SK-N-SH (cell line): Measurements from ENCODE around the gene ZBTB7A. TPM values are rescaled to one million over a fixed set of nuclear protein-coding genes. Genes with fewer than 3 reads are reported as not detected.
A peak's percentile ranks its signal among the peaks of the same experiment; 100 is the strongest.

ENCODE experiments used
- CTCF ChIA-PET: fragments of 300-600, 350-600 bp; formaldehyde crosslinking; extraction: SDS; loops from one replicate; lab custom pipeline; 2021; lab: Yijun Ruan, JAX
- POLR2A ChIA-PET: fragments of 350-600 bp; sonication (Branson Sonifier 250); formaldehyde crosslinking; extraction: SDS; loops from one replicate; lab custom pipeline; 2020; ENCODE audit warnings: antibody characterized with exemption, inconsistent platforms; lab: Yijun Ruan, JAX
- DNase-seq: peaks from one replicate; pipeline ENCODE4 v3.0.0; 2012
- H2AFZ ChIP-seq: fragments of 200-600 bp; sonication (generic); 2 replicates; pipeline ENCODE4 v1.8.1; 2016; ENCODE audit warnings: antibody characterized with exemption, mild to moderate bottlenecking, low read depth
- H3F3A ChIP-seq: fragments of 200-600 bp; sonication (generic); replicated peaks from 2 replicates; pipeline ENCODE3; 2016; ENCODE audit warnings: antibody characterized with exemption, mild to moderate bottlenecking; ENCODE audit not compliant: insufficient read depth
- H3K27ac ChIP-seq, 2 experiments: fragments of 200-500 bp in 1 of 2; fragments of 200-600 bp in 1 of 2; sonication (Bioruptor generic) in 1 of 2; sonication (generic), shearing (Covaris generic) in 1 of 2; 2 replicates each; pipeline versions ENCODE4 v1.5.1 to v1.6.1; 2014 to 2016; ENCODE audit warnings: low read depth in 2 of 2, inconsistent platforms in 1 of 2, low read length in 1 of 2, mild to moderate bottlenecking in 1 of 2, mixed read lengths in 1 of 2
- H3K27me3 ChIP-seq: fragments of 200-600 bp; sonication (generic), shearing (Covaris generic); 2 replicates; pipeline ENCODE4 v1.6.1; 2016; ENCODE audit warnings: mixed run types; ENCODE audit not compliant: insufficient read depth
- H3K36me3 ChIP-seq, 2 experiments: fragments of 200-500 bp in 1 of 2; fragments of 200-600 bp in 1 of 2; sonication (Bioruptor generic) in 1 of 2; sonication (generic) in 1 of 2; replicated peaks in 1 of 2; 2 replicates each; pipeline versions ENCODE3 to v1.5.1; 2014 to 2016; ENCODE audit warnings: low read length in 1 of 2, mild to moderate bottlenecking in 1 of 2; ENCODE audit not compliant: insufficient read depth in 2 of 2, control insufficient read depth in 1 of 2
- H3K4me1 ChIP-seq, 2 experiments: fragments of 200-500 bp in 1 of 2; fragments of 200-600 bp in 1 of 2; sonication (Bioruptor generic) in 1 of 2; sonication (generic), shearing (Covaris generic) in 1 of 2; 2 replicates each; pipeline versions ENCODE4 v1.5.1 to v1.6.1; 2014 to 2016; ENCODE audit warnings: low read depth in 1 of 2, low read length in 1 of 2, mixed run types in 1 of 2; ENCODE audit not compliant: insufficient read depth in 2 of 2, control insufficient read depth in 1 of 2
- H3K4me2 ChIP-seq: fragments of 200-600 bp; sonication (generic), shearing (Covaris generic); 2 replicates; pipeline ENCODE4 v1.6.1; 2017; ENCODE audit warnings: mixed run types
- H3K4me3 ChIP-seq, 2 experiments: fragments of 200-500 bp in 1 of 2; fragments of 200-600 bp in 1 of 2; sonication (Bioruptor generic) in 1 of 2; sonication (generic), shearing (Covaris generic) in 1 of 2; 2 replicates each; pipeline versions ENCODE4 v1.5.1 to v1.8.1; 2014 to 2016; ENCODE audit warnings: low read depth in 2 of 2, inconsistent platforms in 1 of 2, low read length in 1 of 2, mild to moderate bottlenecking in 1 of 2, mixed read lengths in 1 of 2, moderate library complexity in 1 of 2
- H3K79me2 ChIP-seq: fragments of 200-600 bp; sonication (generic); 2 replicates; pipeline ENCODE4 v1.8.1; 2017; ENCODE audit warnings: mild to moderate bottlenecking; ENCODE audit not compliant: insufficient read depth
- H3K9ac ChIP-seq: fragments of 200-600 bp; sonication (generic); 2 replicates; pipeline ENCODE4 v1.6.1; 2017; ENCODE audit warnings: mixed run types
- H3K9me2 ChIP-seq: fragments of 200-600 bp; sonication (generic); 2 replicates; pipeline ENCODE4 v1.6.1; 2017; ENCODE audit warnings: mixed run types
- H3K9me3 ChIP-seq: fragments of 200-600 bp; sonication (generic); 2 replicates; pipeline ENCODE4 v1.6.1; 2017; ENCODE audit warnings: mixed run types, mild to moderate bottlenecking, moderate library complexity
- H4K20me1 ChIP-seq: fragments of 200-600 bp; sonication (generic); 2 replicates; pipeline ENCODE4 v1.6.1; 2017; ENCODE audit warnings: mild to moderate bottlenecking, mixed run types; ENCODE audit not compliant: insufficient read depth
- CHD2 ChIP-seq: fragments of 150-350 bp; IDR thresholded peaks from 2 replicates; pipeline ENCODE4 v1.6.1; 2018; ENCODE audit warnings: low read length; ENCODE audit not compliant: partially characterized antibody
- EZH2phosphoT487 ChIP-seq: fragments of 200-600 bp; sonication (generic); IDR thresholded peaks from 2 replicates; pipeline ENCODE4 v1.6.1; 2017; ENCODE audit warnings: low read depth, mixed run types, mild to moderate bottlenecking, antibody characterized with exemption, moderate library complexity, borderline replicate concordance
- FOXM1 ChIP-seq: IDR thresholded peaks from 2 replicates; pipeline ENCODE4 v1.4.0; 2012; ENCODE audit warnings: low read depth, mild to moderate bottlenecking
- GATA2 ChIP-seq: sonication (generic); formaldehyde crosslinking; IDR thresholded peaks from 2 replicates; pipeline ENCODE4 v1.5.0; 2020; ENCODE audit warnings: mild to moderate bottlenecking, missing genetic modification reagents
- JUND ChIP-seq: IDR thresholded peaks from 2 replicates; pipeline ENCODE4 v1.4.0; 2012
- MXI1 ChIP-seq: IDR thresholded peaks from 2 replicates; pipeline ENCODE4 v1.6.1; 2012; ENCODE audit warnings: mild to moderate bottlenecking, low read depth, low read length, improper control_type of control experiment
- POLR2AphosphoS5 ChIP-seq: IDR thresholded peaks from 2 replicates; pipeline ENCODE4 v1.6.1; 2012; ENCODE audit warnings: low read depth, low read length
- RAD21 ChIP-seq: IDR thresholded peaks from 2 replicates; pipeline ENCODE4 v1.6.1; 2012; ENCODE audit warnings: mild to moderate bottlenecking, low read length
- RCOR1 ChIP-seq: fragments of 150-350 bp; IDR thresholded peaks from 2 replicates; pipeline ENCODE4 v1.6.1; 2017; ENCODE audit warnings: antibody characterized with exemption, low read length
- RXRA ChIP-seq: IDR thresholded peaks from 2 replicates; pipeline ENCODE4 v1.4.0; 2012; ENCODE audit warnings: low read depth, mild to moderate bottlenecking, borderline replicate concordance
- WGBS: methylation state at CpG from one replicate; pipeline ENCODE4 v1.1.6; 2017; ENCODE audit warnings: low lambda C conversion rate; 5-methylcytosine and 5-hydroxymethylcytosine counted together
- polyA plus RNA-seq, 3 experiments: library from polyadenylated mRNA; depleted of rRNA; stranded (reverse); fragments of >200 nt; gene quantifications; 2 replicates each; pipeline ENCODE4 v1.2.3, GENCODE V29; 2012
- TF ChIP-seq, protein P1 (sequence below): fragments of 200-600 bp; sonication (generic); IDR thresholded peaks from 2 replicates; pipeline ENCODE4 v1.6.1; 2017; ENCODE audit warnings: antibody characterized with exemption, mild to moderate bottlenecking, moderate library complexity

The ZBTB7A gene
- polyA plus RNA-seq, 1 of the 3 experiments (the other 2 are of a cell fraction), result 7.4 TPM

DNA sequence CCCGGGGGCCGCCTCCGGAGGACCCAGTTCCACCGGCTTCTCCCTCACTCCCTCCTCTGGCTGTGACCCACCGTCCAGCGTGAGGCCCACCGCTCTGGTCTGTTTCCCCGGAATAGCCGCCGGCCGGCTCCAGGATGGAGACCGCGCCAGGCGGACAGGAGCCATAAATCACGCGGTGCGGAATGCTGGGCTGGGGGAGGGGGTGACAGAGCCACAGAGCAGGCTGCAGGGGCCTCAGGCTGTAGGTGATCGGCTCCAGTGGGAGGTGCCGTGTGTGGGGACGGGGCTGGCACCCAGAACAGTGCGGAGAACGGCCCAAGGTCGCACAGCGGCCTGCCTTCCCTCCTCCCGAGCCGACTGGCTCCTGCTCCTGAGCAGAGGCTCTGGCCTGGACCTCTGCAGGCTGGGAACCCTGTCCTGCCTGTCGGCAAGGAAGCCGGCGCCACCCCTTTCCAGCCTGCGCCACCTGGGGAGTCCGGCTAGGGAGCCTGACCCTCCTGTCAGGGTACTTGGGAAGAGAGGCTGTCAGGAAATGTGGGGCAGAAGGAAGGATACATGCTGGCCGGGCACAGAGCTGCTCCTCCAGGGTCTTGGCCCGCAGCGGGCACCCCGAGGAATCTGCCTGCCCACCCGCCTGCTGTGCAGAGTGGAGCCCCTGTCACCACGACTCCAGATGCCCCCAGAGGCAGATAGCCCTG is 50.8 kb downstream of the ZBTB7A start:
- H3K27me3 ChIP-seq, result no peaks in the 10 kb centered on the region
- DNase-seq, result peak; percentile 83
- H3K4me3 ChIP-seq, result no peak overlapping the region
- 90% methylated on average over 17 of the region's 37 CpGs for WGBS
- no peak for TF ChIP-seq POLR2AphosphoS5
- TF ChIP-seq CHD2, result peak; percentile 70
- no peak for TF ChIP-seq RCOR1
- TF ChIP-seq RAD21, result no peak
- TF ChIP-seq JUND, result no peak
- TF ChIP-seq GATA2, result no peak
- TF ChIP-seq, protein P1, sequence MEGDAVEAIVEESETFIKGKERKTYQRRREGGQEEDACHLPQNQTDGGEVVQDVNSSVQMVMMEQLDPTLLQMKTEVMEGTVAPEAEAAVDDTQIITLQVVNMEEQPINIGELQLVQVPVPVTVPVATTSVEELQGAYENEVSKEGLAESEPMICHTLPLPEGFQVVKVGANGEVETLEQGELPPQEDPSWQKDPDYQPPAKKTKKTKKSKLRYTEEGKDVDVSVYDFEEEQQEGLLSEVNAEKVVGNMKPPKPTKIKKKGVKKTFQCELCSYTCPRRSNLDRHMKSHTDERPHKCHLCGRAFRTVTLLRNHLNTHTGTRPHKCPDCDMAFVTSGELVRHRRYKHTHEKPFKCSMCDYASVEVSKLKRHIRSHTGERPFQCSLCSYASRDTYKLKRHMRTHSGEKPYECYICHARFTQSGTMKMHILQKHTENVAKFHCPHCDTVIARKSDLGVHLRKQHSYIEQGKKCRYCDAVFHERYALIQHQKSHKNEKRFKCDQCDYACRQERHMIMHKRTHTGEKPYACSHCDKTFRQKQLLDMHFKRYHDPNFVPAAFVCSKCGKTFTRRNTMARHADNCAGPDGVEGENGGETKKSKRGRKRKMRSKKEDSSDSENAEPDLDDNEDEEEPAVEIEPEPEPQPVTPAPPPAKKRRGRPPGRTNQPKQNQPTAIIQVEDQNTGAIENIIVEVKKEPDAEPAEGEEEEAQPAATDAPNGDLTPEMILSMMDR, result no peak
- no peak for TF ChIP-seq EZH2phosphoT487
- TF ChIP-seq FOXM1, result no peak
- 0 out of 2 replicates have a peak, but pooled peaks have one; percentile 45 for TF ChIP-seq MXI1
- no peak overlapping the region for H3K9ac ChIP-seq
- H3K9me3 ChIP-seq, result no peaks in the 10 kb centered on the region
- H3K4me2 ChIP-seq, result no peak overlapping the region
- CTCF ChIA-PET, result no interaction called here
- peaks cover 76% of the 10 kb centered on the region for H3K79me2 ChIP-seq
- peaks cover 0 to 32% of the 10 kb centered on the region in 2 experiments for H3K36me3 ChIP-seq
- H3K9me2 ChIP-seq, result no peaks in the 10 kb centered on the region
- H3K4me1 ChIP-seq, result peaks cover 0 to 32% of the 10 kb centered on the region in 2 experiments; a peak in 1 of 4 replicates
- peaks cover 82% of the 10 kb centered on the region for H4K20me1 ChIP-seq
- H3K27ac ChIP-seq, result peak overlapping the region in 1 of 2 experiments; percentile 84; a peak in 2 of 4 replicates
- no peak overlapping the region for H2AFZ ChIP-seq
- no peaks in the 10 kb centered on the region for H3F3A ChIP-seq
- POLR2A ChIA-PET, result interaction anchor here (1.5 kb wide), 1 partner anchor 31 kb away, joined by 6 read pairs; the partner anchor contains the start of gene EEF2

DNA sequence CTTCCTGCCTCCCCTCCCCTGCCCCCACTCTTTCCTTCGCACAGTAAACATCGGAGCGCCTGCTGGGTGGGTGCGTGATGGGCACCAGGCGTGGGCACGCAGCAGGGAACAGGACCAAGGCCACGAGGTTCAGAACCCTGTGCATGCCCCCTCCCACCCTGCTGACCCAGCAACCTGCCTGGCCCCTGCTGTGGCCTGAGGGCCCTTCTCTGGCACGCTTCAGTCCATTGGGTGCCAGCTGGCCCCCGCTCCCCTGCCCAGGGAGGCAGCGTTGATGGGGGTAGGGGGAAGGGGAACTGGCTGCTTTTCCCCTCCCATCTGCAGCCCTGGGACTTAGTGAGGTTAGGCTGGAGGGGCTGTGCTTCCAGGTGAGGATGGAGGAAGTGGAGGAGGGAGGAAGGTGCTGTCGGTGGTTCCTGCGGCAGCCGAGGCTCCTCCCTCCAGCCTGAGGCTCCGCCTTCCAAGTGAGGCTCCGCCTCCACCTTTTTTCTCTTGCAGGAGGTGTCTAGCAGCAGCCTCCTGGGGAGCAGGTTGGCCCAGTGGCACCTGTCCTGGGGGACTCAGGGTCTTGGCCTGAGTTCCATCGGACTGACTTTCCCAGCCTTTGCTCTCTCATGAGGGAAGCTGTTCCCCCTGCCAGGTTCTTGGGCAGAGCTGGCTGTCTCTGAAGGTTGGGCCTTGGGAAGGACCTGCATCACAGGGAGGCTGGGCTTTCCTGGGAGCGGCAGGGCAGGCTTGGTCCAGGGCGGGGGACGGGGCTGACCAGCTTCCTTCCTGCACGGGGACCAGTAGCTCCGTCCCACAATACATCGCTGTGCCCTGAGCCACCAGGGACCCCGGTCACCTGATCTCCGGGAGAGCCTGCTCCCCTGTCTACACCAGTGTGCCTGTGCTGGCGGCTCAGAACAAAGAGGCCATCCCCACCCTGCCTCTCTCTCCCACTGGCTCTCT is 51.9 kb downstream of the ZBTB7A start:
- POLR2A ChIA-PET, result interaction anchor here (0.6 to 1.5 kb wide), 3 partner anchors 14 to 30 kb away, joined by 3 to 6 read pairs (median 4); partner anchors contain the start of gene EEF2
- DNase-seq, result peak; percentile 70
- CTCF ChIA-PET, result interaction anchor here (1.3 kb wide), 1 partner anchor 27 kb away, joined by 4 read pairs; no protein-coding TSS in a partner anchor

More for the DNA sequence above, 51.9 kb downstream of the ZBTB7A start:
- H3K4me2 ChIP-seq, result no peak overlapping the region
- no peaks in the 10 kb centered on the region for H3K9me3 ChIP-seq
- 82% methylated on average over 9 of the region's 25 CpGs for WGBS
- H3K79me2 ChIP-seq, result peaks cover 78% of the 10 kb centered on the region
- H3K9me2 ChIP-seq, result no peaks in the 10 kb centered on the region
- H3F3A ChIP-seq, result no peaks in the 10 kb centered on the region
- peaks cover 0 to 37% of the 10 kb centered on the region in 2 experiments for H3K36me3 ChIP-seq
- peak overlapping the region in 1 of 2 experiments; percentile 84; a peak in 2 of 4 replicates for H3K27ac ChIP-seq
- peaks cover 0 to 35% of the 10 kb centered on the region in 2 experiments; a peak in 1 of 4 replicates for H3K4me1 ChIP-seq
- no peak overlapping the region for H2AFZ ChIP-seq
- H3K27me3 ChIP-seq, result no peaks in the 10 kb centered on the region
- H4K20me1 ChIP-seq, result peaks cover 85% of the 10 kb centered on the region
- H3K9ac ChIP-seq, result no peak overlapping the region
- H3K4me3 ChIP-seq, result no peak overlapping the region
- TF ChIP-seq RXRA, result no peak
- TF ChIP-seq CHD2, result peak; percentile 5
- no peak for TF ChIP-seq POLR2AphosphoS5
- TF ChIP-seq RCOR1, result no peak
